Heart left ventricle (tissue), 16 donors: Measurements from ENCODE around the gene HOXC11. TPM values are rescaled to one million over a fixed set of nuclear protein-coding genes. Genes with fewer than 3 reads are reported as not detected.

Experiments
- ATAC-seq, 4 donors: fragments of 200-7000 bp; cut with Tn5 transposase; one replicate each; pipeline ENCODE4 v1.9.1; 2020 to 2022; ENCODE audit warnings: moderate library complexity in 4 of 4, mild to moderate bottlenecking in 3 of 4, moderate number of reproducible peaks in 1 of 4
- DNase-seq, 5 donors: peaks; one replicate each; pipeline ENCODE4 v3.0.0-alpha.2; 2020
- H3K27ac ChIP-seq, 12 donors: fragments of 200-600 bp; sonication (generic) in 4 of 12; one replicate each; pipeline versions ENCODE4 v1.5.0 to v1.8.0; 2016 to 2022; ENCODE audit warnings: mild to moderate bottlenecking in 2 of 12
- H3K27me3 ChIP-seq, 9 donors: fragments of 200-600 bp; sonication (generic) in 2 of 9; one replicate each; pipeline versions ENCODE4 v1.5.1 to v1.8.0; 2016 to 2022; ENCODE audit warnings: mild to moderate bottlenecking in 3 of 9
- H3K36me3 ChIP-seq, 9 donors: fragments of 200-600 bp; sonication (generic) in 2 of 9; one replicate each; pipeline versions ENCODE4 v1.5.0 to v1.8.0; 2018 to 2022; ENCODE audit warnings: mild to moderate bottlenecking in 2 of 9
- H3K4me1 ChIP-seq, 12 donors: fragments of 200-600 bp; sonication (generic) in 4 of 12; one replicate each; pipeline versions ENCODE4 v1.5.0 to v1.8.0; 2016 to 2022; ENCODE audit warnings: mild to moderate bottlenecking in 3 of 12
- H3K4me3 ChIP-seq, 12 donors: fragments of 200-600 bp; sonication (generic) in 4 of 12; one replicate each; pipeline versions ENCODE4 v1.5.0 to v1.8.0; 2017 to 2022; ENCODE audit warnings: mild to moderate bottlenecking in 9 of 12, moderate library complexity in 4 of 12
- H3K9me3 ChIP-seq, 12 donors: fragments of 200-600 bp; sonication (generic) in 4 of 12; one replicate each; pipeline versions ENCODE4 v1.5.0 to v1.8.0; 2016 to 2022; ENCODE audit warnings: mild to moderate bottlenecking in 1 of 12
- POLR2A ChIP-seq, 2 donors: fragments of 450-650 bp; IDR thresholded peaks; one replicate each; pipeline ENCODE4 v1.6.1; 2017; ENCODE audit warnings: antibody characterized with exemption in 2 of 2, mild to moderate bottlenecking in 2 of 2, moderate library complexity in 2 of 2
- WGBS, 4 donors: extraction: QIAGEN DNeasy Blood & Tissue Kit in 2 of 4; methylation state at CpG; one replicate each; pipeline versions ENCODE4 v1.1.5 to v1.1.7; 2013 to 2018; 5-methylcytosine and 5-hydroxymethylcytosine counted together
- intact Hi-C, 10 donors: fragments of 100-400 bp; cut with DNase I; formaldehyde crosslinking; loops; one replicate each; pipeline versions ENCODE4 v1.11.1 to v1.14.2; 2022
- polyA plus RNA-seq, 2 donors: library from polyadenylated mRNA; stranded (reverse); fragments of 200-250 nt; gene quantifications; one replicate each; pipeline ENCODE4 v1.2.3, GENCODE V29; 2013
- total RNA-seq, 9 donors: library from RNA; depleted of rRNA in 2 of 9; stranded (reverse); fragments of >200 nt in 2 of 9; fragmentation: NEBNext Ultra II Directional in 3 of 9; extraction: Animal tissue kit (Norgen Biotek cat#: 25700) in 3 of 9; gene quantifications; one replicate each; pipeline versions ENCODE4 v1.1.0 to v1.2.4, GENCODE V29; 2016 to 2023
- TF ChIP-seq, protein P1 (sequence below), 12 donors: fragments of 200-600 bp; sonication (generic) in 4 of 12; IDR thresholded peaks; one replicate each; pipeline versions ENCODE4 v1.5.0 to v1.8.0; 2018 to 2022; ENCODE audit warnings: antibody characterized with exemption in 12 of 12, mild to moderate bottlenecking in 5 of 12
- donor health status: ischemic (EF 13 %, LVEDD 7.1; RV severe dilation, severe dysfunction).
- donor health status: healthy with polysubstance abuse.
- donor health status: DM: no; HTN: yes; CAD: no.
- donor health status: DM: no; HTN: no; CAD: no.
- donor health status: ischemic (EF 25% LVEDD 6.9; RV normal size, moderate dysfunction).
- donor health status: ischemic (EF 25% LVEDD 5.7; RV mildly dilated, moderate dysfunction).
- donor health status: healthy.
- donor health status: DM: yes; HTN: yes; CAD: no.
- donor health status: ischemic (EF 35%, LVEDD 5.7; RV mildly dilated, moderate dysfunction).
- donor health status: nonischemic (EF 11% LVEDD 7.7; RV severe dilation, severe dysfunction).
- donor health status: DM: yes; HTN: yes; CAD: no.
- donor health status: PGD.
- donor health status: ischemic (EF 29% LVEDD 5.4; RV normal size, mild dysfunction).
- donor health status: nonischemic (EF 23%, LVEDD 6.1; RV moderate dilation, normal function).

The HOXC11 gene
- total and polyA plus RNA-seq, 11 donors = not detected

DNA sequence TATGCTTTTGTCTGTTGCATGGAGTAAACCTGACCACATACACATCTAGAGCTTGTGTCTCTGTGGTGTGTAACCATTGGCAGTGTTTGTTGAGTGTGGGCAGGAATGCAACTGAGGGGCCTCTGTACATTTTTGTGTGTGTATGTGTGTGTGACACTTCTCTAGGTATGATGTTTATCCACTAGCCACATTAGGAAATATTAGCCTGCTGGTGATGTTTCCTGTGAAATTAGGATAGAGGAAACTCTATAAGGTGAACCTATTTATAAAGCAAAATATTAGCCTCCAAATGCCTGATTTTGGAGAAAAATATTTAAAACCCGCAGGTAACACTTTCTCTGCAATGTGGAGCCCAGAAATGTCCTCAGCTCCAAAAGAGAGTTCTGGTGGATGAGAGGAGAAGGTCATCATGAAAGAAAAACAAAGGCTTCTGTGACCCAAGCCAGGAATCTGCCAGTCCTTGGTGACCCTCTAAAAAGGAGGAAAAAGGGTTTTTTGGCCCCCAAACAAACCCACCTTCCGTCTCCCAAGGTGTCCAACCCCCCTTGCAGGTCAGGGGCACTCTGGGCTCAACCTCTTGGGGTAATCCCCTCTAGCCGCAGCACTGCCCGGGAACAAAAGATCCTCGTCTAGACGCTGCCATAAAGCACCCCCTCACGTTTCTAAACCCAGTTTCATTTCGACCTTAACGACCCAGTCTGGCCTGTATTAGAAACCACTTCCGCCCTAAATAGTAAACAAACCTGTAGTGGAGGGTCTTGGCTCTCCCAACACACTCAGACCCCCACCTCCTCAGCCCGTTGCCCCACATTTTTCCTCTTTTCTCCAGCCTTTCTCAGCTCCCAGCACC lies 4.9 kb downstream of the HOXC11 start:
- DNase-seq = no peak

DNA sequence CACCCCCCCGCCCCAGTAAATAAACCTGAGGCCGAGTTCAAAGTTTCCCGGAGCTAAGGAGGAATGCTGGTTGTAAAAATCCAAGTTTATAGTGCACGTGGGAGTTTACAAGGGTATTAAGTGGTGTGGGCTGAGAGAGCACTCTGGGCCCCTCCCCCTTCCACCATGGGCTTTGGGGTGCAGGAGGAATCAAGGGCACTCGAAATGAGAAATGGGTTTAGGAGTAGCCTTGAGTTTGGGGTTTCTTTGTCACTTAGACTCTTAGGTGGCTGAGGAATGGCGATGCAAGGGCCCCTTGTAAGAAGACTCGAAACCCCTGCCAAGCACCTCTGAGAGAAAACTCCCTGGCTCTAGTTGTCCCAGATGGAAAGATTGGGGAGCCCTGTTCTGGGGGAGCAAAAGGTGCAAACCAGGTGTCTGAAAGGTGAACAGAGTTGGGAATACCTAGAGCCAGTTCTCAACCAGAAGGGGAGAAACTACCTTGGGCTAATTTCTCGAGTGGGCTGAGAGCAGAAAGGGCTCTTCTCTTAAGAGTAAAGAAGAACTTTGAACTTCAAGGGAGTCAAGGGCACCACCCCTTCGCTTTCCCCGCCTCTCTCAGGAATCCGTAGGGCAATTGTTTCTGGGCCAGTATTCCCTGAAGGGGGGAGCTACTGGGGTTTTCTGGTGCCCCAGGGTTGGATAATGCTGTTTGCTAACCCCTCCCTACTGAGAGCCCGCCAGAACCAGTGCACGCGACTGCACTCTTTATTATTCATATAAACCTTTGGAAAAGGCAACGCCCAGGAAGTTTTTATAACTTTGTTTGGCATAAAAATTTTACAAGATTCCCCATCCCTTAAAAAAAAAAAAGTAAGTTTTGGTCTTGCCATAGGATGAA lies 5.8 kb downstream of the HOXC11 start:
- Histone ChIP-seq H3K27ac (no peak overlapping the region), H3K27me3 (peaks cover 80 to 99% (median 97%) of the 10 kb centered on the region in 9 donors)
- no peak for DNase-seq

More for the DNA sequence above, 4.9 kb downstream of the HOXC11 start:
- Histone ChIP-seq H3K9me3 (no peaks in the 10 kb centered on the region), H3K27me3 (peaks cover 78 to 99% (median 97%) of the 10 kb centered on the region in 9 donors), H3K4me1 (peaks cover 0 to 25% (median 11%) of the 10 kb centered on the region in 12 donors), H3K27ac (no peak overlapping the region), H3K4me3 (no peak overlapping the region), H3K36me3 (no peaks in the 10 kb centered on the region)
- intact Hi-C loops = no loop called here
- no peak for ATAC-seq
- TF ChIP-seq, protein P1, sequence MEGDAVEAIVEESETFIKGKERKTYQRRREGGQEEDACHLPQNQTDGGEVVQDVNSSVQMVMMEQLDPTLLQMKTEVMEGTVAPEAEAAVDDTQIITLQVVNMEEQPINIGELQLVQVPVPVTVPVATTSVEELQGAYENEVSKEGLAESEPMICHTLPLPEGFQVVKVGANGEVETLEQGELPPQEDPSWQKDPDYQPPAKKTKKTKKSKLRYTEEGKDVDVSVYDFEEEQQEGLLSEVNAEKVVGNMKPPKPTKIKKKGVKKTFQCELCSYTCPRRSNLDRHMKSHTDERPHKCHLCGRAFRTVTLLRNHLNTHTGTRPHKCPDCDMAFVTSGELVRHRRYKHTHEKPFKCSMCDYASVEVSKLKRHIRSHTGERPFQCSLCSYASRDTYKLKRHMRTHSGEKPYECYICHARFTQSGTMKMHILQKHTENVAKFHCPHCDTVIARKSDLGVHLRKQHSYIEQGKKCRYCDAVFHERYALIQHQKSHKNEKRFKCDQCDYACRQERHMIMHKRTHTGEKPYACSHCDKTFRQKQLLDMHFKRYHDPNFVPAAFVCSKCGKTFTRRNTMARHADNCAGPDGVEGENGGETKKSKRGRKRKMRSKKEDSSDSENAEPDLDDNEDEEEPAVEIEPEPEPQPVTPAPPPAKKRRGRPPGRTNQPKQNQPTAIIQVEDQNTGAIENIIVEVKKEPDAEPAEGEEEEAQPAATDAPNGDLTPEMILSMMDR (IDR thresholded peaks at IDR 0.05) = no peak
- TF ChIP-seq POLR2A (IDR thresholded peaks at IDR 0.05) = no peak
- WGBS, 4 donors = 3 to 4% (median 4%) methylated on average over 11 of the region's 11 CpGs

DNA sequence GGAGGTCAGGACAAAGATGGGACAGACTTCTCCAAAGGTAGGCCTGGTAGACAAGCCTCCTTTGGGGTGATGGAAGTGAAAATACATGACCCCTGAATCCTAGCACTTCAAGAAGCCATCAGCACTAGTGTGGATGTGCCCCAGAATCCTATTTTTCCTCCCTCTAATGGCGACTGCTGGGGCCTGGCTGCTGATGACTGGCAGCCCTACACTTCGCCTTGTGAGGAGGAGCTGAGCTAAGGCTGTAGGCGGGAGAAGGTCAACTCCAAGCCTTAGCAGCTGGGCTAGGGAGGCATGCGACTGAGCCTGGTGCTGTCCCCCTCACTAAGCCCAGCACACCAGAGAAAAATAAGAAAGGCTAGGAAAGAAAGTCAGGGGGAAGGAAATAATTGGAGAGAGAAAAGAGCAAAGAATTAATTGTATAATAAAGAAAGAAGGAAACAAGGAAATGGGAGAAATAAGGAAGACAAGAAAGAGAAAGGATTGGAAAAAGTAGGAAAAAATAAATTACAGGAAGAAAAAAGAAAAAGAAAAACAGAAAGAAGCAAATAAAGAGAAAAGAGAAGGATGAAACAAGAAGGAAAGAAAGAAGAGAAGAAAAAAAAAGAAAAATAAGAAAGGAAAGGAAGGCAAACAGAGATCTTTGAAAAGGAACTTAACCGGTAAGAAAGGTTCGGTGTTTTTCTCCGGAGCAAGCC lies 7.3 kb downstream of the HOXC11 start:
- TF ChIP-seq, protein P1 (IDR thresholded peaks at IDR 0.05) = no peak
- TF ChIP-seq POLR2A (IDR thresholded peaks at IDR 0.05) = no peak
- H3K27me3 ChIP-seq = peaks cover 77 to 98% (median 96%) of the 10 kb centered on the region in 9 donors
- intact Hi-C loops = no loop called here

More for the DNA sequence above, 5.8 kb downstream of the HOXC11 start:
- Histone ChIP-seq H3K9me3 (no peaks in the 10 kb centered on the region), H3K4me1 (peaks cover 0 to 19% (median 11%) of the 10 kb centered on the region in 12 donors), H3K4me3 (no peak overlapping the region), H3K36me3 (no peaks in the 10 kb centered on the region)
- intact Hi-C loops = no loop called here
- TF ChIP-seq POLR2A (IDR thresholded peaks at IDR 0.05) = no peak
- TF ChIP-seq, protein P1 (IDR thresholded peaks at IDR 0.05) = no peak
- no peak for ATAC-seq
- 8 to 12% (median 9%) methylated on average over 15 of the region's 15 CpGs for WGBS, 4 donors

More for the DNA sequence above, 7.3 kb downstream of the HOXC11 start:
- Histone ChIP-seq H3K9me3 (no peaks in the 10 kb centered on the region), H3K36me3 (no peaks in the 10 kb centered on the region), H3K4me3 (no peak overlapping the region), H3K27ac (no peak overlapping the region), H3K4me1 (peaks cover 0 to 10% (median 6%) of the 10 kb centered on the region in 12 donors)
- ATAC-seq (no peak), DNase-seq (no peak)
- WGBS, 4 donors = 11 to 21% (median 19%) methylated on average over 7 of the region's 7 CpGs
